ENCODE data around the gene SEMA3C.

The SEMA3C gene

DNA sequence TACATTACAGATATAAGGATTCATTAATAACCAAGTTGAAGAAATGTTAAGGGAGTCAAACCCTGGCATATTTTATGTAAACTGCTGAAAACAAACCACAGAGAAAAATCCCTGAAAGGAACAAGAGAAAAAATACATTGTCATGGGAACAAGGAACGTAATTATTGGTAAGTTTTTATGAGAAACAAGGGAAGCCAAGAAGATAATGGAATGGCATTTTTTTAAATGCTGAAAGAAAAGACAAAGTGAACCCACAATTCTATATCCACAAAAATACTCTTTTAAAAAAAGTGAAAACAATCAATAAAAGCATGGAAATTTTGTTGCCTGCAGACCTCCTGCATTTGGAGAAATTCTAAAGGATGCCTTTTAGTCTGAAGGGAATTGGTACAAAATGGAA, 144.0 kb downstream of the SEMA3C start:
- DNase-seq, result no peak

DNA sequence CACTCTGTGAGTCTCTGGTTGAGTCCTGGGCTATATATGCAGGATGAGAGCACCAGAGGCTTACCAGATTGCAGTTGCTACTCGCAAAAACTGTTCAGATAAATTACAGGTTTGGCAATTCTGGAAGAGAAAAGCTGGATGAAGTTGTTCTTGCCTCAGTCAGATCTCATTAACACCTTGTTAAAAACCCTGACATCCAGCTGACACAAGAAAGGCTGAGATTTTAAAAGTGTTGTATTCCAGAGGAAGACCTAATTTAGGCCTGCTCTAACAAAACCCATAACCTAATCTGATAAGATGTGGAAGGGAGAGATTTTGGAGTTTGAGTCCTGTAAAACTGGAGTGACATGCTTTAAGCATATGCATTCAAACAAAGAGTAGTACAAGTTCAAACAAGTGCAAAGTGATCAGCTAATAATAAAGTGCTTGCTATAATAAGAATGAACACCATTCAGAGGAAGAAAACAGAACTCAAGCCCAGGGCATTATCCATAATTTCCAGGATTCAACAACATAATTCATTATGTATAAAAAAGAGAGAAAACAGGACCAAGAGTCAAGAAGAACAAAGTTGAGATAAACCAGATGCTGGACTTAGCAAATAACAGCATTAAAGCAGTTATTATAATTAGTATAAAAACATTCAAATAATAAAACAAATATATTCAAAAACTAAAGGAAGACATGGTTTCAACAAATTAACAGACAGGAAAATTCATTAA, 144.9 kb downstream of the SEMA3C start:
- no peak for DNase-seq

DNA sequence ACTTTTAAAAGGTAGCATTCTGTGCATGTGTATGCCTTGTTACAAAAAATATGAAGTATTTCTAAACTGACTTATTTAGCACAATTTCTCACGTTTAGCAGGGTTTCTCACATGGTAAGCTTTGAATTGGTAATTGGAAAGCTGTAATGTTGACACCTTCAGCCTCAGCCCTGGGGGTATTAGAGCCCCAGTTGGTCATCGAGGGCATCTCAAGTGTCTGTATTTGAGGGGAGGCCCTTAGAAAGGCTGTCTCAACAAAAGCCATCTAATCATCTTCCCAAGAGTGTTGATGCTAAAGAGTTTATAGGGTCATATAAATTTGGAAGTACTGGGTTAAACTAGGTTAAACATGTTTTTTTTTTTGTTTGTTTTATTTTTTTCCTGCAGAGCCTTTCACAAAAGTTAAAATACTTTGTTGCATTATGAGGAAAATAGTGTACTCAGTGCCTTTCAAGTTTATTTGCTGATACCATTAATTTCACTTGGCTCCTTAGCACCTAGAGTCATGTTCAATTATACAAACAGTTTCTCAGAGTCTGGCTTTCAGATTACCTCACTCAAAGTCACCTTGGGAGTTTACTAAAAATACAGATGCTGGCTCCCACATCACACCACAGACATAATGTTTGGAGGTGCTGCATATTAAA, 146.4 kb downstream of the SEMA3C start:
- no peak for DNase-seq

DNA sequence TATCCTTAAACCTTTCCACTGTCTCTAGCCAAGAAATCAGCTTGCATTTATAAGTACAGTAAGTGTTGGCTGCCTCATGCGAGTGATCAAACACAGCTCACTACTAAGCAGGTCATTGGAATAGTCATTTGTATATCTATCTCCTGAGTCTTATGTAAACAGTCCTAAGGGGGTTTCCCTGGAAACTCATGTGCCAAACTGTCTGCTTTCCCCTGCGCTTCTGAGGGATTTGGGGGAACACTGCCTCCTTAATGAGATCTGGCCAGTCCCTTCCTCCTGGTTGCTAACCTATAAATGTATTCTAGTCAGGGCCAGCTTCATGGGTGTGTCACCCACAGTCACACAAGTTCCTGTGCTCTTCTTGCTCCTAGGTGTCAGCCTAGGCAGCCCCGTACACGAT, 147.3 kb downstream of the SEMA3C start:
- DNase-seq, result no peak

DNA sequence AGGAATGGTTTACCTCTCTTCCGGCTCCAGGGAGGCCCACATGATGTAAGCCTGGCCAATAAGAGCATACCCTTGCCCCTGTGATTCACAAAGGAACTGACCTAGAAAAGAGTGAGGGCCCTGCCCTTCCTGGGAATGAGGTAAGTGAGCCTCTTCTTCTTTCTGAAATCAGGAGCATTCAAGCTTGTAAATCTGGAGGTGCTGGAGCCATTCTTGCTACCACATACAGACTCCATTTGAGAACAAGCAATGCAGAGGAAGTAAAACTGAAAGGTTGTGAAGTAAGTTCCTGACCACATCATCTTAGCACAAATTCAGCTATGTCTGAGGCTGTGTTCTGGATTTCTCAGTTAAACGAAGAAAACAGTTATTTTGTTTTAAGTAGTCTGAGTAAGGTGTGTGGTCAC, 148.2 kb downstream of the SEMA3C start:
- no peak for DNase-seq

DNA sequence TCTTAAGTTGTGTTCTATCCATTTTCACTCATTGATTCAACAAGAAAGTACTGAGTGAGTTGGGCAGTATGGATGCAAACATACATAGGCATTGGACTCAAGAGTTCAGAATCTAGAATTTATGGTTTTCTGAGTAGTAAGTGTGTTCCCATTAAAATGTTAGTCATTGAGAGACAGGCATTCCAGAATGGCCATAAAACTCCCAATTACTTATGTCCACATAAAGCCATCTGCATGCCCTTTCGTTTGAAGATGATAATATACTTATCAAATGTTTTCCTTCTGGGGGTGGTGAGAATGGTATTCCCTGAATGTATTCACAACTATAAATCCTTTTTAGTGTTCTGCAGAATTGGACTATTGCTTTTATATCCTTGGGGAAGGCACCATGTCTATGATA, 148.8 kb downstream of the SEMA3C start:
- DNase-seq, result no peak

DNA sequence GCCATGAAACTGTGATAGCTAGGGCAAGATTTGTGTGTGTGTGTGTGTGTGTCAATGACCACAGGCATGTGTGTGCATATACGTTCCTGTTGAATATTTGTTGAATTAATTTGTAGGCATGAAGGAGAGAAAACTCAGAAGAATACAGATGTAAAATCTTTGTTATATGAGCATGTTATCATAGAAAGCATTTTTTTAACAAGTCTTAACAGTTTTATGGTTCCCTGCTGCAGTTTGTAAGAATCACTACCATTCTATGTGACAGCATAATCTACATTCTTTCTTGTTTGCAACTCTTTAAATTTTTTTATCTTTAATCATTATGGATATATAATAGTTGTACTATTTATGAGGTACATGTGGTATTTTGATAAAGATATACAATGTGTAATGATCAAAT, 150.1 kb downstream of the SEMA3C start:
- DNase-seq, result no peak

DNA sequence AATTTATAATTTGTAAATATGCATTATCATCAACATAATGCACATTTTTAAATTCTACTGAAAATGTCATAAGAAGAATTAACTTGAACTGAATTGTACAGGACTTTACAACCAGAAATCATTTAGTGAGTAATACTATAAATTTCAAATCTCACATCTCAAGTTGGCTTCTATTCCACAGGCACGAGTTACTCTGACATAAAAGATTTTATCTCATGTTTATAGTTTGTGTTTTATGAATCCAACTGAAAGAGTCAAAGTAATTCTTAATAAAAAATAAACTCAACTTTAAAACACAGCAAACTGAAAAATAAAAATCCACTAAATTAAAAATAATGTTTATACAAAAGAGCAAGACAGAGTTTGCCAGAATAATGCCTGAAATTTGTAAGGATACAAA, 151.2 kb downstream of the SEMA3C start:
- no peak for DNase-seq

DNA sequence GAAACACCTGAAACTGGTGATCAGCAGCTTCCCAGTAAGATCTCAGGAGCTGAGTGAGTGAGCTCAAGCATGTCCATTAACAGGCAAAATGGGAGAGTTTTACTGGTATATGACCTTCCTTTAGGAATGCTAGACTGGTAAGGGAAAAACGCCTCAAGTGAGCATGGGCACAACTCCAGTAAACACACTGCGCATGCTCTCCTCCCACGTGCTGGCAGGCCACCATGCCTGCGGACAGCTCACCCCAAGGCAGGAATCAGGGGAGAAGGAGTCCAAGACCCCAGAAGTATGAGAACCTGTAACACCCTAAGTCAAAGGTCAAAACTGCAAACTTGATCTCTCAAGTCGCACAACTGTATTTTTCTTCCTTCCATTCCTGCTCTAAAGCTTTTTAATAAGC, 152.1 kb downstream of the SEMA3C start:
- no peak for DNase-seq

DNA sequence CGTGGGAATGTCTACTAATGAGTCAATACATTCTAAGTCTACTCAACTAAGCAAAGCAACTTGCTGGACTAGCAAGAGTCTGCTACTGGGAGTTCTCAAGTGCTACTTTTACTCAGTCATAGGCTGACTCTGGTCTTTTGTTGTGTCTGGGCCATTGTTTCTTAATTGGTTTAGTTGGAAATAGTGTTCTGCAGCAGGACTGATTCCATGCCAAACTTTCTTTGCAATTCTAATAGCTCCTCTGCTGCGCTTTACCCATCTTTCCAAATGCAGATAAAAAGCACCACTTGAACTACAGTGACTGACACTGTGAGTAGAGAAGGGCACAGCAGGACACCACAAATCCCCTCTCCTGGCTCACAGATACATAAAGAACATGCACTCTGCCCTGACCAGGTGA, 154.7 kb downstream of the SEMA3C start:
- DNase-seq, result no peak

DNA sequence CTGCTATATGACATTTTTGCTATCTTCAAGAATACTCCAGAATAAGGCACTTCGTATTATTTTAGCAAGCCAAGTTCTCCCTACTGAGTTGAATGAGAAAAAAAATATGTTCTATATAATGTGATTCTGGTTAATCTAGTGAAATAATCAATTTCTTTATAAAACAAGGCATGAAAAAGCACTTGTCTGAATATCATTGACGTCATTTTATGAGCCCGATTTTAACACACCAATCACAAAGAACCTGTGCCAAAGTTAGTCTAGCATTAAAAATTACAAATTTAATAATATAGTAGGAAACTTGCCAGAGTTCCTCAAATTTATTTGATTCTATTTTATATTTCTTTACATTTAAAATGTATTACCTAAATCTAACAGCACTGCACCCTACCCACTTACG, 155.1 kb downstream of the SEMA3C start:
- DNase-seq, result no peak

DNA sequence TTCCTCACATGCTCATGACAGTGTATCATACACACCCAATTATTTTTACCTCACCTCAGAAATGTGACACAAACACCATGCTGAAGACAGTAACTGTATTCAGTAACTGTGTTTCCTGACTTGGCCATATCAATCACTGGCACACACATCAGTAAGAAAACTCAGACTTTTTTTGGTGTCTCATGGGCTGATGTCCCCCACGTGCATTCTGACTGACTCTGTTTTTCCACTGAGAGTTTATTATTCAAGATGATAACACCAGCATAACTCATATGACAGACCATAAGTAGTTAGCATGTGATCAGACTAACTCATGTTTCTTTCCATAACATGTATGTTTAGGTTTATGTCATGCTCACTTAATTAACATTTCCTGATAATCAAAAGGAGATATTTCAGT, 155.6 kb downstream of the SEMA3C start:
- DNase-seq, result no peak

DNA sequence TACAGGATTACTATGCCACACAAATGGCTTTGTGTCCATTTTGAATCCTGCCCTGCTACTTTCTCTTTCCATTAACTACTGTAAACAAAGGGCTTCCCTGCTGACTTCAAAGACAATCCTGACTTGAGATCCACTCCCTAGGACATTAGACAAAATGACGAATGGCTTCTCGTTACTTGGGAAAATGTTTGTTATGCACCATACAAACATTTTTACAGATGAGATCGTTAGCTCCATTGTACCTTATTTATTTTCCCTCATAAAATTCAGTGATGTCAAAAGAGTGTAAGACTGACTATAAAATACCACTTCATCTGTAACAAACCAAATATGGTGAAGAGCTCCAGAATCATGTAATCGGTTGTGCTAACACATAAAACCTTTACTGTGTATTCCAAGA, 158.6 kb downstream of the SEMA3C start:
- no peak for DNase-seq

DNA sequence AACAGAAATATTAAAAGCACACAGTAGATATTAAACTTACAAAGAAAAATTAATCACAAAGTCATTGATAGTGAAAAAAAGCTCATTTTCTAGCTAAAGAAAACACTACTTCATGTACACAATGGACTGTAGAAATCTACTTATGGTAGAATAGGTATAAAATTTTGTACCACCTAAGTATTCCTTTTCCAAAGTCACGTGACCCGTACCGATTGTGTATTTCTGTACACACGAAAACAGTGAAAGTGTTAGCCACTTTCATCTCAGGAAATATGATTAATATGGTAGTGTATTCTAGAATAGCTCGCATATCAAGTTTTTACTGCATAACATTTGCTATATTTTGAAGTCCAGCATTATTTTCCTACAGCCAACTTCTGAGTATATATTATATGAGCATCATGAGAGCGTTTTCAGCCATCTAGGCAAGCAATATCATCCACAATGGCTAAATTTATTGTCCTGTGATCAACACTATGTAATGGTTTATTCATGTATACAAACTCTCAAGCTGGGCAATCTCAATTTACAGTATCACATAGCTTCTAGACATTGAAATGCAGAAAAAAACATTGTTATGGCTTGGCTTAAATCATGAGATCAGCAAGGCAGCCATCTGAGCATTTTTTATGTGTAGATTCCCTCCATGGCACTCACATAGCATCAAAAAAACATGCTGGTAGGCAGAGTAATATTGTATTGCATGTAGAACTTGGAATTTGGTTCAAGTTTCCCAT, 165.7 kb downstream of the SEMA3C start:
- DNase-seq, result no peak

DNA sequence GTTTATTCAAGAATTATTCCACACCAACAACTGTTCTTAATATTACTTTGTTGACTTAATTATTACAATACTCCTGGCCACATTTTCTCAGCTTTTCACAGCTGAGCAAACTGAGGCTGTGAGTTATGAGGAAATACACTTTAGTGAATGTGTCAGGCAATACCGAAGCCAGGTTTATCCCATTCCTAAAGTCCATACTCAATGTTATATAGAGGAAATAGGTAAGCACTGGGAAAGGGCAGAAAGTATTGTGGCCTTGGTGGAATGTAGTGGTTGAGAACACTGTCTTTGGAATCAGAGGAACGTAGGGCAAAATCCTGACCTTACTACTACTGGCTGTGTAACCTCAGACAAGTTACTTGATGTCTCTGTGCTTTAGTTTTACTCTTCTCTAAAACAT, 169.6 kb downstream of the SEMA3C start:
- DNase-seq, result no peak

DNA sequence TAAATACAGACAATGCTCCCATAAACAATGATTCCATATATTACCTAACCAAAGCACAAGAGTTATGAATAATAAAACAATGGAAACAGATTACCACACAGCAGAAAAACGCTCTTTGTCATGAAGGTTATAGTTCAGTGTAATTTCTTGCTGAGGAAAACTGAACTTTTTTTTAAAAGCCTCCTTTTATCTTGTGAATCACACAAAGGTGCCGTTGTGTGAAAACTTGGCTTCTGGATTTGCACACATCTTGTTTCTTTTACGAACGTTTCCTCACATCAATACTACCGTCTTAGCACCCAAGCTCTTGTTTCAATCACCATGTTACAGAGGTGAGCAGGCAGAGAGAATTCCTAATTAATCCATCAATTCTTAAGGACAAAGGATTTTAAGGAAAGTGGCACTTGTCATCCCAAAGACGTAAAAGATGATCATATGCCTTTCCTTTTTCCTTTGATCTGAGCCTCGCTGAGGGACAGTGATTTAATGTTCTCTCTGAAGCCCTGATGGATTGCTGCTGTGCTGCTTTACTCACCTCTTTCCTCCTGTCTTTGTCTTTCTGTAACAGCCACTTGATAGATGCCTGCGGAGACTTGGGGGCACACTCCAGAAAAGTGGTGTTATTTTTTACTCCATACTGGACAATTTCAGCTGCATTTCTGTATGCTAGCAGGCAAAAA, 170.3 kb downstream of the SEMA3C start:
- DNase-seq, result no peak

DNA sequence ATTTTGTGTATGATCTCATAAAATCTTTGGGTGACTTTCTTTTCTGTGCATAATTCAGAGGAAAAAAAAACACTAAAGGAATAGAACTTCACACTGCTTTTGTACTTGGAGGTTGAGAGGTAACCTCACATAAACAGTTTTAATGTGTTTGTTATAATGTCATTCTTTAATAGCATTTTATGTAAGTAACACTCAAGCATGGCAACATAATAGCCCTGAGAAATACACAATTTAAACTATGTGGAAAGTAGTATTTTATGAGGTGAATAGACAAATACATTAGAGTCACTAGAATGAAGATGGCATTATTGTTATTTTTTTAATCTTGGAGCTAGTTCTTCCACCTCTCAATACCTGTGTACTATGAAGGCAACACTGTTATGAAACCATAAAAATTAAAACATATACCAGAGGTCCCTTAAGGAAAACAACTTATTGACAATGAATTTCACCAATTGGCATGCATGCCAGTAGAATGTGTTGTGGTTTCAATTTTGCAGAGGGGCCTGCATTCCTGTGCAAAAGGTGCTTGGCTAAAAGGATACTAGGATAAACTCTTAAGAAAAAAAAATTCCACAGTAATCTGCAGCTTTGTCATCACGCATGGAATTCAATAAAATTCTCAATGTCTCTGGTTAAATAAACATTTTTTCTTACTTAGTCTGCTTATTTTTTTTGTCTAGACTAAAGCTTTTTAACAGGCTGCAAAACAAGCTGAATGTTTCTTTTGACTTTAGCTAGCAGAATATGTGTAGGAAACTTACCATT, 177.9 kb downstream of the SEMA3C start:
- DNase-seq, result no peak

DNA sequence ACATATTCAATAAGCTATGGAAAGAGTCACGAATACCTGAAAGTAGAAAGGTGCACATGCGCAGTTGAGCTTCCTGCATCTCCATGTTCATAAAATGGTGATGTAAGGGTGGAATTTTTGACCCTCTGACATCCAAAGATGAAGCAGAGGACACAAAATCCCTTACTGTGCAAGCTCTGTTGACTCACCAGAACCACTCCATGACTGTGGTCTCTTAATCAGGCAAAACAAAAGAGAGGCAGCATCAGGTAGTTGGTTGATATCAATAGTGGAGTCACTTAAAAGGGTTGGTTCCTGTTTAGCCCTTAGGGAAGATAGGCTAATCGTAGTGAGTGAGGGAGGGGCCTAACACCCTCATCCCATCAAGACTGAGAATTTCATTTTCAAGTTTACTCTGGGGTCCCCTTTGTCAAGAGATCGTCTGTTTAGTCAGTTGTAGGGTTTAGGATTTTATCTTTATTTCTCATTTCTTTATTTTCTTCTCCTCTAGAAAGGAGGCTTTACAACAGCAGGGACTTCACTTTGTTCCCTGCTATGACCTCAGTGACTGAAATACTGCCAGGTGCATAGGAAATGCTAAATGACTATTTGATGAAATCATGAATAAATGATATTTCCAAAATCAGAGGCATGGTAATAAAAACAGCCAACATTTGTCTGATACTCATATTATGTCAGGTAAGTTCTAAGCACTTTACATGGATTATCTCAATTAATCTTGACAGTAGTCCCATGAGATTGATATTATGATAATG, 182.3 kb downstream of the SEMA3C start:
- no peak for DNase-seq

DNA sequence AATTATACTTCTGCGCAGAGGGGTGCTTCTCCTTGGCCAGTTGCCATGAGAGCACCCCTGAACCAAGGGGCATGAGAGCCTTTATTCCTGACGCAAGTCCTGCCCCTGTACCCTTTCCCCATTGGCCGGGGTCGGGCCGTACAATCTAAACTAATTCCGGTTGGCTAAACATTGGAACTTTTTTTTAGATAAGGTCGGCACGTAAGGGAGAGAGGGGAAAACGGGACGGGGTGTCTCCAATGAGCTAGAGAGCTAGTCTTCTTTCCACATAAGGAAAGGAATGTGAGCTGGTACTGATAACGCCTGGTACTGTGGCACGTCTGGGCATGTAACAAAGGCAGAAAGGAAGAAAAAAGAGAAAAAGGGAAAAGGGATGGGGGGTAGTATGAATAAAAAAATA, 183.5 kb downstream of the SEMA3C start:
- no peak for DNase-seq

DNA sequence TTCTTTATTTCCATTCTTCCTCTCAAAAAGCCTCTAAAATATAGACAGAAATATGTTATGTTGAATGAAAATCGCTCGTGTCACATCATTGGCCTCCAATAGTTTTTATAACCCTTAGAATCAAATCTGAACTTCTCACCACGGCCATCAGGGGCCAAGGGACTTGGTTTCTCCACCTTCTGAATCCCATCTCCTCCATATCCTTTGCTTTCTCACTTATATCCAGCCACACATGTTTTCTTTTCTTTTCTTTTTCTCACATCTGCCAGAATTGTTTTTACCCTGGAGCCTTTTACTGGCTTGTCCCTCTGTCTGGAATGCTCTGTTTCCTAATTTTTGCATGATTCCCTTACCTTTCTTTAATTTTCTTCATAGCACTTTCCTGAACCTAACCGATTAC, 184.8 kb downstream of the SEMA3C start:
- no peak for DNase-seq

DNA sequence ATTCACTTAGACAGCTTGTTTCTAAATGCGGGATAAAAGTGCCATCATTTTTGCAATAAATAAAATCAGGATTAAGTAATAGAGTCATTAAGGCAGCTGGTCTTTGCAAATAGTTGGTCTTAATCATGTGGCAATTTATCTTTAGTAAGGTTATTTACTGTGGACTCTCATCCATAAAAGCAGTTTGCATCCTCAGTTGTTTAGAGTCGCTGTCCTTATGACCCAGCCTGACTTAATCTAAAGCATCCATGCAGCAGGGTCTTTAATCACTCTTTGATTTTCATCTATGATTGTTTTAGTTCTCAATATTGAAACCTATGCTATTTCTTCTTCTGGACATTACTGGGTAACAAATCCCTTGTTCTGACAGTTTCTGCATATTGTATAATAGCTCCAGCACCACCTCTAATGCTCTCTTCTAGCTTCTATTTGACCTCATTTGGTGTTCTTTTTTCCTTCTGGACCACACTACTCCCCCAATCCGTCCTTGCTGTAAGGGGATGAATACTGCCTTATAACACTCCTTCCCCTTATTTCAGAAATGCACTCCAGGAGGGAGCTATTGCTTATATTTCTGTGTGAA, 185.4 kb downstream of the SEMA3C start:
- DNase-seq, result no peak

DNA sequence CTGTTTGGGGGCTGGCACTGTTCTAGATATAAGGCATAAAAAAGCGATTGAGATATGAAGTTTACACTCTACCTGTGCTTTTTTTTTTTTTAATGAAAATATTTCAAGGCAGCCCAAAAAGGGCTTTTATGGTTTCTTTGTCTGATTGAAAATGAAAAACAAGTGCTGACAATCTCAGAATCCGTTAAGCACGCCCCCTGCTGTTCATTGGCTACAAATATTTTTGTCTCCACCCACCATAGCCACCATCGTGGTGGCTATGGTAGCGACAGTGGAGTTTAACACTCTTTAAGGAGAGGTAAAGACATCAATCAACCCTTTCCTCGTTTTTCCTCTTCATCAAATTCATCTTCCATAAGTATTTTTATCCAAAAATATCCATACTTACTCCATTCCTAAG, 186.2 kb downstream of the SEMA3C start:
- DNase-seq, result no peak

Measured in SIG-M5 (cell line).